NCI-H82 treated with DMSO at 0.1 percent for 48 hours (cell line): ENCODE data around the gene SH2D3C.

Experiments used
- DNase-seq: peaks from one replicate; lab custom pipeline; 2025; ENCODE audit not compliant: unreplicated experiment; lab: John Stamatoyannopoulos, UW

Gene SH2D3C

GRCh38 chr9:127778280-127779135, at the start of gene SH2D3C:
Gene SH2D3C (minus strand): TSS chr9:127778666. CDS start chr9:127778627, 39 bp downstream.
- DNase-seq: no peak

DNA sequence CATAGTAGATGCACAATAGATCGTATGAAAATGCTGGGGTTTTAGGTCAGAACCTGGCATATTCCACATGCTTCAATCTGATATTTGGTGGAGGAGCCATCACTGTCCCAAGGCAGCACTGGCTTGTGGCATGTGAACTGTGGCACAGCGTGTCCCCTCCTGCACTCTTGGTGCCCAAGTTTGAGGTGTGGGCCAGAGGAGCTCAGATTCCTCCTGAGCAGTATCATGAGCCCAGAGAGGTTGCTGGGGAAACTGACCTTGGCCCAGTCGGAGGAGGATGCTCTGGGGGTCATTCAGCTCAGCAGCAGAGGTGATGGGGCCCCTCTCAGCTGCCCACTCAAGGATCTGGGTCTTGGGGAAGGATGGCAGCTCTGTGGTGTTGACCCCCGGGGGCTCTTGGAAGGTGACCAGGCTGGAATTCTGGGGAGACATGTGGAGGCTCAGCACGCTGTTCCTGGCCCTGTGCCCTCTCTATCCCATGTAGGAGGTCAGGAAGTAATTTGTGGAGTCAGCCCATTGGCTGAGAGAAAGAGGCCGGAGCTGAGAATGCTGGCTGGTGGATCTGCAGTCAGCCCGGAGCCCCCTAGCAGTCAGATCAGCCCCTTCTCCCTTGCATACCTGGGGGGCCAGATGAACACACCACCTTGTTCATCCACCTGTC, 47.9 kb upstream of the SH2D3C start:
- no peak for DNase-seq

- DNase-seq: peak; percentile 1
Observed at GRCh38 chr9:127825319-127826051, 47.0 kb upstream of the SH2D3C start.

DNA sequence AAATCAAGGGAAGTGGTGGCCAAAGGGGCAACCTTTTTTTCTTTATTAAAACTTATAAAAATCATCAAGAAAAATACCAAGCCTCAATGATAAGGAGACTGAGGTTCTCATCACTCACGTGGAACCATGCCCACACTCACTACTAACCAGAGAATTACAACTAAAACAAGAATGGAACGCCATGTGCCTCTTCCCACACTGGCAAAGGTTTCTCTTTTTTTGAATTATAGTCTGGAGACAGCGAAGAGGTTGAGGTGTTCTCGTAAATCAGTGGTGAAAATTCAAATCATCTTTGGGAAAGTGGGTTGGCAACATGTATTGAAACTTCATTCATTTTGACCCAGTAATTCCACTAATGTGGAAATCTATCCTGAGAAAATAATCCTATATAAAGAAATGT, 43.6 kb upstream of the SH2D3C start:
- no peak for DNase-seq

GRCh38 chr9:127818574-127818973, 40.1 kb upstream of the SH2D3C start:
- DNase-seq: no peak

DNA sequence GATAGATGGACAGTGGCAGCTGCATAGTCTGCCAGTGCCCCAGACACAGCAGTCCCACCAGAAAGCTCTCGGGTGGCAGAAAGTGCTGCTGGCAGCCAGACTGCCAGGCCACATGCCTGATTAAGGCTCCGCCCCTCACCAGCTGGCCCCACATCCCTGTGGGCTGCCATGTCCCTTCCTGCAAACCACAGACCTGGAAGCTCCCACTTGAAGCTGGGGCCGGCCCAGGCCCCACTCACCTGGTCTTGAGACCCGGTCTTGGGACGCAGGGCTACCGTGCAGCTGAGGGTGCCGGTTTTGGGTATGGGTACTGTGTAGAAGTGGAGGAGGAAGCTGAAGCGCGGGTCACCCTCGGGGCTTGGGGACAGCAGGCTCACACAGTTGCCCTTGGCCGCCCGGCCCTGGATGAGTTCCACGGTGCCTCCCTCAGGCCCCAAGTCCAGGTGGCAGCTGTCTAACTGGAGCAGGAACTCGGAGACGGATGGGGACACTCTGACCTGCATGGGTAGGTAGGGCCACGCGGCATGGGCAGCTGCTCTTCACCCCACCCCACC, 39.5 kb upstream of the SH2D3C start:
- no peak for DNase-seq

- no peak for DNase-seq
Observed at GRCh38 chr9:127816728-127817127, 38.3 kb upstream of the SH2D3C start.

- no peak for DNase-seq
Observed at GRCh38 chr9:127816362-127816725, 37.9 kb upstream of the SH2D3C start.

DNA sequence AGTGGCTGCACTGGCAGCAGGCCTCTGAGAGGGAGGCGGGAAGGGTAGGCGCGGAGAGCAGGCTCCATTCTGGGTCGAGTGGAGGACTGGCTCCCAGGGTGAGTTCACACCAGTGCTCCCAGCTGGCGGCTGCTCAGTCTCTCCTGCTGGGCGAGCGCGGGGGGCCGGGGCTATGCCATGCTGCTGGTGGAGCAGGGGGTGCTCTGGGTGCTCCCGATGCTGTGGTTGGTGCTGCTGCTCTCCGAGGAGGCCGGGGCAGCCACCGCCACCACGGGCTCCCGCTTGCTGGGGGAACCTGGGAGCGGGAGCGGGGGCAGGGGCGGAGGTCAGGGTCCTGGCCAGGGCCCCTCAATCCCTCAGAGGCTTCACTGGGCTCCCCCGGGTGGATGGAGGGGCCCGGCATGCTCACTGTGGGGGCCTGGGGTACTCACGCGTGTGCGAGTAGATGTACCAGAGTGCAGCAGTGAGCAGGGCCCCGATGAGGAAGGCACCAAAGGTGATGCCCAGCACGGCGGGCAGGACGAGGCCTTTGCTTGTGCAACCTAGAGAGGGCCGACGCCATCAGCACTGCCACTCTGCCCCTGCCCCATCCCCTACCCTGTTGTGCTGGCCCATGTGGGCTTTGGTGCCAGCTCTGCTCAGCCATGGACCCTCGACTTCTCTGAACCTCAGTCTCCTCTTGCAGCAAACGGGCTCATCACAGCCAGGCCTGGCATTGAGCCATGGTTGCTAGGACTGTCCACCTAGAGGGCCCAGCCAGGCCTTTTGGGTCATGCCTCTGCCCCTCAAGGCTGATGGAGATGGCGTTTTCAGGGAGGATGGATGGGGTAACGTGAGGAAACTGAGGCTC, 37.3 kb upstream of the SH2D3C start:
- DNase-seq: no peak

- no peak for DNase-seq
Observed at GRCh38 chr9:127814619-127815511, 36.4 kb upstream of the SH2D3C start.

DNA sequence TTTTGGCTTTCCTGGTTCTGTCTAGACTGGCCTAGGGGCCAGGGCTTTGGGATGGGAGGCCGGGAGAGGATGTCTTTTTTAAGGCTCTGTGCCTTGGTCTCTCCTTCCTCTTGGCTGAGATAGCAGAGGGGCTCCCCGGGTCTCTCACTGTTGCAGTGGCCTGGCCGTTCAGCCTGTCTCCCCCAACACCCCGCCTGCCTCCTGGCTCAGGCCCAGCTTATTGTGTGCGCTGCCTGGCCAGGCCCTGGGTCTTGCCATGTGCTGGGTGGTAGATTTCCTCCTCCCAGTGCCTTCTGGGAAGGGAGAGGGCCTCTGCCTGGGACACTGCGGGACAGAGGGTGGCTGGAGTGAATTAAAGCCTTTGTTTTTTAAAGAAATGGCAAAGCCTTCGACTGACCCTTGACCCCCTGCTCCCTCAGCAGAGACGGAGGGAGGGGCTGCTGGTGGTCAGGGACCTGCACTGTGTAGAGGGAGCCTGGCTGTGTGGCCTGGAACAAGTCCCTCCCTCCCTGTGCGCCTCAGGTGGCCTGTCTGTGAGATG, 35.3 kb upstream of the SH2D3C start:
- no peak for DNase-seq

DNA sequence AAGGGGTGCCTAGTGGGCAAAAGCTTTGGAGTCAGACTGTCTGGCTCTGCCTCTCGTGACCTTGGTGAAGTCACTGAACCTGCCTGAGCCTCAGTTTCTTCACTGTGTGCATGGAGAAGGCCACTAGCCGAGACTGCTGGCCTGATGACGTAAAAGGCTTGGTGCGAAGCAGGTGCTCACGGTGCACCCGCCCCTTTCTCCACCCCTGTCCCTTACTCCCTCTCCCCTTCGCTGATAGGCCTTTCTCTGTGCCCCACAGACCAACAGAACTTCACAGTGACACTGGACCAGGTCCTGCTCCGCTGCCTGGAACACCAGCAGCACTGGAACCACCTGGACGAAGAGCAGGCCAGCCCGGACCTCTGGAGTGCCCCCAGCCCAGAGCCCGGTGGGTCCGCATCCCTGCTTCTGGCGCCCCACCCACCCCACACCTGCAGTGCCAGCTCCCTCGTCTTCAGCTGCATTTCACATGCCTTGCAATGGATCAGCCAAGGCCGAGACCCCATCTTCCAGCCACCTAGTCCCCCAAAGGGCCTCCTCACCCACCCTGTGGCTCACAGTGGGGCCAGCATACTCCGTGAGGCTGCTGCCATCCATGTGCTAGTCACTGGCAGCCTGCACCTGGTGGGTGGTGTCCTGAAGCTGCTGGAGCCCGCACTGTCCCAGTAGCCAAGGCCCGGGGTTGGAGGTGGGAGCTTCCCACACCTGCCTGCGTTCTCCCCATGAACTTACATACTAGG, 34.6 kb upstream of the SH2D3C start:
- no peak for DNase-seq

DNA sequence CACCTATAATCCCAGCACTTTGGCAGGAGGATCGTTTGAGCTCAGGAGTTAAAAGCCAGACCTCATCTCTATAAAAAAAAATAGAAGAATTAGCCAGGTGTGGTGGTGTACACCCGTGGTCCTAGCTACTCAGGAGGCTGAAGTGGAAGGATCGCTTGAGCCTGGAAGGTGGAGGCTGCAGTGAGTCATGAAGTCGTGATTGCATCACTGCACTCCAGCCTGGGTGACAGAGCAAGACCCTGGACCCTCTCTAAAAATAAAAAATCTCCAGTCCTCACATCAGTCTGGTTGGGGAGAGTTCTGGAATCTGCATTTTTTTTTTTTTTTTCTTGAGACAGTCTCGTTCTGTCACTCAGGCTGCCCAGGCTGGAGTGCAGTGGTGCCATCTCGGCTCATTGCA, 33.5 kb upstream of the SH2D3C start:
- DNase-seq: no peak

DNA sequence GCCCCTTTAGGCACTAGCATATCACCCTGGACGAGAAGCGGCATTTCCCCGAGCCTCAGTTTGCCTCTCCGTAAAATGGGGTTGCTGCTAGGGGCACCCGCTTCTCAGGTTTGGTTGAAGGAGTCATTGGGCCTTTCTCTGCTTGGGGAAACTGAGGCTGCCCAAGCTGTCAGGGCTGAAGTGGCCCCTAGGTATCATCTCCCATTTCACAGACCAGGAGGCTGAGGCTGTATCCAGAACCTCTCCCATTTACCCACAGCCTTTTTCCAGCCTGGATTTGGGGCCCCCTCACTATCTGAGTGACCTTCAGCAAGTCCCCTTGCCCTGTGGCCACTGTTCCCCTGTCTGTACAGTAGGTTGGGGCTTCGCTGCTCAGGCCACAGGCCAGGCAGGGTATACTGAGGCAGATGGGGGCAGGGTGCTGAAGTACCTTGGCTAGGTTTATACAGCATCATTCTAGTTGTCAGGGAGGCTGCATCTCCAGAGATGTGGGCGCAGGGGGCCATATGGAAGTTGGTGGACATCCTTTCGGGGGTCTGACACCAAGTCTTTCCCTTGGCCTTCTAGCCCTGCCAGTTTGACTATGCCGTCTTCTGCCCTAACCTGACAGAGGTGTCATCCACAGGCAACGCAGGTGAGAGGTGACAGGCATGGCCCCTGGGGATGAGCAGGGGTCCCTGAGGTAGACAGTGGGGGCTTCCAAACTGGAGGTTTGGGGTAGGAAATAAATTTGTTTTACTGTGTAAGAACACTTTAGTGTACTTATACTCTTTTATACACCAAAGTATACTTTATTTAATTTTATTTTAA, 32.1 kb upstream of the SH2D3C start:
- no peak for DNase-seq

GRCh38 chr9:127809540-127810377, 31.3 kb upstream of the SH2D3C start:
- no peak for DNase-seq

DNA sequence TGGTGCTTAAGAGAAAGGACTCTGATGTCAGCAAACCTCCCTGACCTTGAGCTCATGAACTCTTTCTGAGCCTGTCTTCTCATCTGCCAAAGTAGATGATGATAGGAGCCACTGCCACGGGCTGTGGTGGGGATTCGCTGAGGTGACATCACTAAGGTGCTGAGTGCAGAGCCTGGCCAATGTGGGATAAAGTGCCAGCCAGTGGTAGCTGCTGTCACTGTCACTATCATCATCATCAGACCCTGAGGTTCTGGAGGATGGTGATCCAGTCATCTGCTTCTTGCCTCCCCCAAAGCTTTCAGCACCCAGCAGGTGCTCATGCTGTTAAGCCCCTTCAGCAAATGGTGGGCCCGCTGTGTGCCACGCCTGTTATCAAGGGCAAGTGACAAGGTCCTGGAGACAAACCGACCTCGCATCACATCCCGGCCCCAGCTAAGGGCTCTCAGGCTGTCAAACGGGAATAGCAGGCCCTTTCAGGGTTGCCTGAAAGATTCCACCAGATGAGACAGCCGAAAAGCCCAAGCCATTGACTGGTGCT, 30.6 kb upstream of the SH2D3C start:
- no peak for DNase-seq
